ENCODE data around the gene MTF1. TPM values are rescaled to one million over a fixed set of nuclear protein-coding genes. Genes with fewer than 3 reads are reported as not detected.
A peak's percentile ranks its signal among the peaks of the same experiment; 100 is the strongest.

MTF1 gene
- total RNA-seq, 2 experiments from 2014 or later, result 22.4 to 27.7 TPM

- peaks cover 4% of the 10 kb centered on the region for H3K4me1 Mint-ChIP-seq (ENCODE audit: low read depth)
- H3K9me3 Mint-ChIP-seq (ENCODE audit: insufficient read depth), result no peaks in the 10 kb centered on the region
- ATAC-seq (no peak), DNase-seq (no peak)
- peaks cover 24% of the 10 kb centered on the region for H3K36me3 Mint-ChIP-seq (ENCODE audit: low read depth)
- H3K27me3 Mint-ChIP-seq (ENCODE audit: low read depth), result no peaks in the 10 kb centered on the region
- H3K27ac Mint-ChIP-seq, result no peak overlapping the region
- no peak overlapping the region for H3K4me3 Mint-ChIP-seq
- CTCF ChIA-PET, result interaction anchor here (0.9 to 2.0 kb wide), 7 partner anchors 9 to 98 kb away, joined by 3 to 8 read pairs (median 4); partner anchors contain the start of gene MTF1
- POLR2A ChIA-PET, result interaction anchor here (0.5 to 1.1 kb wide), 2 partner anchors 32 to 584 kb away, joined by 3 read pairs; no protein-coding TSS in a partner anchor
Measured at GRCh38 chr1:37892151-37893047, 33.0 kb upstream of the MTF1 start.

GRCh38 chr1:37890378-37891014 is 31.1 kb upstream of the MTF1 start:
- Mint-ChIP-seq H3K9me3 (ENCODE audit: insufficient read depth) (no peaks in the 10 kb centered on the region), H3K36me3 (ENCODE audit: low read depth) (peaks cover 39% of the 10 kb centered on the region), H3K4me3 (no peak overlapping the region), H3K27ac (no peak overlapping the region), H3K27me3 (ENCODE audit: low read depth) (no peaks in the 10 kb centered on the region), H3K4me1 (ENCODE audit: low read depth) (peaks cover 4% of the 10 kb centered on the region)
- peak; percentile 72 for ATAC-seq
- ChIA-PET POLR2A (no interaction called here), CTCF (interaction anchor here (0.7 to 2.1 kb wide), 6 partner anchors 31 to 100 kb away, joined by 3 to 8 read pairs (median 4); partner anchors contain the start of gene MTF1)
- DNase-seq, result peak; percentile 33

GRCh38 chr1:37888022-37888700 is 28.8 kb upstream of the MTF1 start:
- ATAC-seq, result no peak

GRCh38 chr1:37884145-37884544 is 24.8 kb upstream of the MTF1 start:
- peaks cover 64% of the 10 kb centered on the region for H3K36me3 Mint-ChIP-seq (ENCODE audit: low read depth)
- no peaks in the 10 kb centered on the region for H3K4me1 Mint-ChIP-seq (ENCODE audit: low read depth)
- POLR2A ChIA-PET, result no interaction called here
- H3K27ac Mint-ChIP-seq, result no peak overlapping the region
- no peak for ATAC-seq
- H3K9me3 Mint-ChIP-seq (ENCODE audit: insufficient read depth), result no peaks in the 10 kb centered on the region
- no peaks in the 10 kb centered on the region for H3K27me3 Mint-ChIP-seq (ENCODE audit: low read depth)
- CTCF ChIA-PET, result interaction anchor here (1.5 kb wide), 1 partner anchor 24 kb away, joined by 4 read pairs; no protein-coding TSS in a partner anchor
- H3K4me3 Mint-ChIP-seq, result no peak overlapping the region
- DNase-seq, result no peak

More at GRCh38 chr1:37888022-37888700, 28.8 kb upstream of the MTF1 start:
- DNase-seq, result no peak
- ChIA-PET CTCF (interaction anchor here (1.0 to 2.1 kb wide), 5 partner anchors 28 to 133 kb away, joined by 4 to 6 read pairs (median 4); no protein-coding TSS in a partner anchor), POLR2A (no interaction called here)
- H3K27me3 Mint-ChIP-seq (ENCODE audit: low read depth), result no peaks in the 10 kb centered on the region
- no peak overlapping the region for H3K4me3 Mint-ChIP-seq
- peaks cover 4% of the 10 kb centered on the region for H3K4me1 Mint-ChIP-seq (ENCODE audit: low read depth)
- H3K36me3 Mint-ChIP-seq (ENCODE audit: low read depth), result peaks cover 51% of the 10 kb centered on the region
- no peak overlapping the region for H3K27ac Mint-ChIP-seq
- no peaks in the 10 kb centered on the region for H3K9me3 Mint-ChIP-seq (ENCODE audit: insufficient read depth)

- no peak overlapping the region for H3K4me3 Mint-ChIP-seq
- H3K27ac Mint-ChIP-seq, result no peak overlapping the region
- no peaks in the 10 kb centered on the region for H3K27me3 Mint-ChIP-seq (ENCODE audit: low read depth)
- no peaks in the 10 kb centered on the region for H3K9me3 Mint-ChIP-seq (ENCODE audit: insufficient read depth)
- ChIA-PET POLR2A (no interaction called here), CTCF (interaction anchor here (0.9 to 1.5 kb wide), 3 partner anchors 9 to 39 kb away, joined by 3 to 4 read pairs (median 3); no protein-coding TSS in a partner anchor)
- DNase-seq (no peak), ATAC-seq (no peak)
- peaks cover 61% of the 10 kb centered on the region for H3K36me3 Mint-ChIP-seq (ENCODE audit: low read depth)
- no peaks in the 10 kb centered on the region for H3K4me1 Mint-ChIP-seq (ENCODE audit: low read depth)
Measured at GRCh38 chr1:37883671-37884070, 24.3 kb upstream of the MTF1 start.

GRCh38 chr1:37879865-37880264 is 20.5 kb upstream of the MTF1 start:
- Mint-ChIP-seq H3K27ac (no peak overlapping the region), H3K9me3 (ENCODE audit: insufficient read depth) (no peaks in the 10 kb centered on the region), H3K27me3 (ENCODE audit: low read depth) (no peaks in the 10 kb centered on the region), H3K36me3 (ENCODE audit: low read depth) (peaks cover 47% of the 10 kb centered on the region), H3K4me3 (no peak overlapping the region), H3K4me1 (ENCODE audit: low read depth) (no peaks in the 10 kb centered on the region)
- ChIA-PET POLR2A (interaction anchor here (1.2 kb wide), 1 partner anchor 20 kb away, joined by 4 read pairs; the partner anchor contains the start of gene MTF1), CTCF (interaction anchor here (1.3 to 1.4 kb wide), 2 partner anchors 20 to 43 kb away, joined by 4 to 6 read pairs; partner anchors contain the start of gene MTF1)
- ATAC-seq (no peak), DNase-seq (no peak)

- Mint-ChIP-seq H3K27ac (no peak overlapping the region), H3K4me1 (ENCODE audit: low read depth) (no peaks in the 10 kb centered on the region), H3K27me3 (ENCODE audit: low read depth) (no peaks in the 10 kb centered on the region), H3K9me3 (ENCODE audit: insufficient read depth) (no peaks in the 10 kb centered on the region), H3K4me3 (no peak overlapping the region), H3K36me3 (ENCODE audit: low read depth) (peaks cover 47% of the 10 kb centered on the region)
- POLR2A ChIA-PET, result no interaction called here
- CTCF ChIA-PET, result no interaction called here
- DNase-seq (no peak), ATAC-seq (no peak)
Measured at GRCh38 chr1:37878071-37878470, 18.7 kb upstream of the MTF1 start.

GRCh38 chr1:37875833-37876232 is 16.4 kb upstream of the MTF1 start:
- Mint-ChIP-seq H3K4me3 (no peak overlapping the region), H3K27me3 (ENCODE audit: low read depth) (no peaks in the 10 kb centered on the region), H3K27ac (no peak overlapping the region), H3K9me3 (ENCODE audit: insufficient read depth) (no peaks in the 10 kb centered on the region), H3K36me3 (ENCODE audit: low read depth) (peaks cover 42% of the 10 kb centered on the region), H3K4me1 (ENCODE audit: low read depth) (no peaks in the 10 kb centered on the region)
- ATAC-seq, result no peak
- no peak for DNase-seq
- ChIA-PET CTCF (interaction anchor here (1.1 to 1.5 kb wide), 3 partner anchors 11 to 16 kb away, joined by 3 to 4 read pairs (median 3); no protein-coding TSS in a partner anchor), POLR2A (interaction anchor here (0.7 kb wide), 1 partner anchor 16 kb away, joined by 3 read pairs; no protein-coding TSS in a partner anchor)

GRCh38 chr1:37872692-37873091 is 13.3 kb upstream of the MTF1 start:
- Mint-ChIP-seq H3K9me3 (ENCODE audit: insufficient read depth) (no peaks in the 10 kb centered on the region), H3K27me3 (ENCODE audit: low read depth) (no peaks in the 10 kb centered on the region), H3K27ac (no peak overlapping the region), H3K4me3 (no peak overlapping the region), H3K36me3 (ENCODE audit: low read depth) (peaks cover 50% of the 10 kb centered on the region), H3K4me1 (ENCODE audit: low read depth) (no peaks in the 10 kb centered on the region)
- DNase-seq, result no peak
- ChIA-PET CTCF (interaction anchor here (0.9 to 2.1 kb wide), 3 partner anchors 11 to 49 kb away, joined by 3 to 15 read pairs (median 4); partner anchors contain the start of gene MTF1), POLR2A (interaction anchor here (1.4 kb wide), 2 partner anchors 11 to 64 kb away, joined by 3 to 5 read pairs; partner anchors contain the start of gene YRDC)
- no peak for ATAC-seq

- ChIA-PET POLR2A (no interaction called here), CTCF (no interaction called here)
- ATAC-seq (no peak), DNase-seq (no peak)
- Mint-ChIP-seq H3K27ac (no peak overlapping the region), H3K9me3 (ENCODE audit: insufficient read depth) (no peaks in the 10 kb centered on the region), H3K4me1 (ENCODE audit: low read depth) (no peaks in the 10 kb centered on the region), H3K4me3 (no peak overlapping the region), H3K36me3 (ENCODE audit: low read depth) (peaks cover 50% of the 10 kb centered on the region), H3K27me3 (ENCODE audit: low read depth) (no peaks in the 10 kb centered on the region)
Measured at GRCh38 chr1:37868466-37868865, 9.1 kb upstream of the MTF1 start.

GRCh38 chr1:37867784-37868183 is 8.4 kb upstream of the MTF1 start:
- ChIA-PET POLR2A (no interaction called here), CTCF (no interaction called here)
- Mint-ChIP-seq H3K4me1 (ENCODE audit: low read depth) (no peaks in the 10 kb centered on the region), H3K4me3 (no peak overlapping the region), H3K27ac (no peak overlapping the region), H3K36me3 (ENCODE audit: low read depth) (peaks cover 46% of the 10 kb centered on the region), H3K27me3 (ENCODE audit: low read depth) (no peaks in the 10 kb centered on the region), H3K9me3 (ENCODE audit: insufficient read depth) (no peaks in the 10 kb centered on the region)
- DNase-seq (no peak), ATAC-seq (no peak)
